ENCODE results near the gene KLF13. TPM values are rescaled to one million over a fixed set of nuclear protein-coding genes. Genes with fewer than 3 reads are reported as not detected.

Gene KLF13
- total RNA-seq, 1 donor from 2014 or later, result 141 TPM

DNA sequence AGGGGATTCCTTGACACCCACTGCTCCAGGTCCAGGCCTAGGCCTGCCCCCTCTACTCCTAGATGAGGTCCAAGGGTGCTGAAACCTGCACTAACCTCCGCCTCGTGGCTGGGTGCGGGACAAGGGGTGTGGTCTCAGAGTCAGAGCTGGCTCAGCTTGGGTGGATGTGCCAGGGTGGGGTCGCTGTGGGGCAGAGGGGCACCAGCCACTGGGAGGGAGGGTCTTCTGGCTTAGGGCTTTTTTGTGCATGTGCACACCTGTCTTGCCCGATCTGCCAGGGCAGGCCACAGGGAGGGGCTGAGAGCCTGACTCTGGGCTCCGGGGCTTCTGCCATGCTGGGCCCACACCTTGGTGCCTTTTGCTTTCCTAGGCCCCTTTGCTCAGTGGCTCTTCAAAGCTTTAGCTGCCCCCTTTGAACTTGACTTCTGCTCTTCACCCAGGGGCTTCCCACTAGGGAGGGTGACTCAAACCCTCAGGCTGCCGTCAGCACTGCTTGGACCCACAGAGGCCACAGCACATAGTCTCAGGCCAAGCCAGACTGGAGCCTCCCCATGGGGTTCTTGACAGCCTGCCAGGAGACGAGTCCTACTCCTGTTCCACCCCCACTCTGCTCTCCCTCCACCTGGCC, 73.0 kb downstream of the KLF13 start:
- no peak overlapping the region for H3K4me3 Mint-ChIP-seq (ENCODE audit: unreplicated experiment)
- H3K9me3 Mint-ChIP-seq (ENCODE audit: unreplicated experiment), result peaks cover 18% of the 10 kb centered on the region
- H3K27ac Mint-ChIP-seq (ENCODE audit: unreplicated experiment), result no peak overlapping the region
- H3K4me1 Mint-ChIP-seq (ENCODE audit: low read depth, unreplicated experiment), result peaks cover 36% of the 10 kb centered on the region
- H3K36me3 Mint-ChIP-seq (ENCODE audit: unreplicated experiment), result peaks cover 4% of the 10 kb centered on the region
- TF ChIP-seq, protein P1, sequence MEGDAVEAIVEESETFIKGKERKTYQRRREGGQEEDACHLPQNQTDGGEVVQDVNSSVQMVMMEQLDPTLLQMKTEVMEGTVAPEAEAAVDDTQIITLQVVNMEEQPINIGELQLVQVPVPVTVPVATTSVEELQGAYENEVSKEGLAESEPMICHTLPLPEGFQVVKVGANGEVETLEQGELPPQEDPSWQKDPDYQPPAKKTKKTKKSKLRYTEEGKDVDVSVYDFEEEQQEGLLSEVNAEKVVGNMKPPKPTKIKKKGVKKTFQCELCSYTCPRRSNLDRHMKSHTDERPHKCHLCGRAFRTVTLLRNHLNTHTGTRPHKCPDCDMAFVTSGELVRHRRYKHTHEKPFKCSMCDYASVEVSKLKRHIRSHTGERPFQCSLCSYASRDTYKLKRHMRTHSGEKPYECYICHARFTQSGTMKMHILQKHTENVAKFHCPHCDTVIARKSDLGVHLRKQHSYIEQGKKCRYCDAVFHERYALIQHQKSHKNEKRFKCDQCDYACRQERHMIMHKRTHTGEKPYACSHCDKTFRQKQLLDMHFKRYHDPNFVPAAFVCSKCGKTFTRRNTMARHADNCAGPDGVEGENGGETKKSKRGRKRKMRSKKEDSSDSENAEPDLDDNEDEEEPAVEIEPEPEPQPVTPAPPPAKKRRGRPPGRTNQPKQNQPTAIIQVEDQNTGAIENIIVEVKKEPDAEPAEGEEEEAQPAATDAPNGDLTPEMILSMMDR (IDR thresholded peaks at IDR 0.05; ENCODE audit: partially characterized antibody, unreplicated experiment), result no peak
- DNase-seq, result no peak
- peaks cover 4% of the 10 kb centered on the region for H3K27me3 Mint-ChIP-seq (ENCODE audit: unreplicated experiment)

DNA sequence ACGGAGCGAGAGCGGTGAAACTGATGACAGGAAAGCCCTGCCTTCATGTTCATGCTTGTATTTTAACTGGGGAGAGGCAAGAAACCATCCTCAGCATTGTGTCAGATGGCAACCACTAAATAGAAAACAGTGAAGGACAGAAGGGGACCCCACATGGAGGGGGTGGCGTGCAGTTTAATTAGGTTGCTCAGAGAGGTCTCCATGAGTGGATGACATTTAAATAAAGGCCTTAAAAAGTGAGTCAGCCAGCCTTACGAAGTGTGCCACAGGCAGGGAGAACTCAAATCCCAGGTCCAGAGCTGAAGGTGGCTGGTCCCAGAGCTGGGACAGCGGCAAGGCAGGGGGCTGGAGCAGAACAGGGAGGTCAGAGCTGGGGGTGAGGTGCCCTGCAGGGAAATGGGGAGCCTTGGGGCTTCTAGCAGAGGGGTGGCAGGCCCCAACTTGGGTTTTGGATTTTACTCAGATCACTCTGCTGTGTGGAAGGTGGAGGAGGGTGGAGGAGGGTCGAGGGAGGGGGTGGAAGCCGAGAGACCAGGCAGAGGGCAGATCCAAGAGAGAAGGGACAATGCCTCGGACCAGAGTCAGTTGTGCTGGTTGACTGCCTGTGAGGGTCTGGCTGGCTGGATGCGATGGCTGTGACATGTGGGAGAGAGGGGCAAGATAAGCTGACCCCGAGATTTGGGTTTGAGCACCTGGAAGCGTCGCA, 73.7 kb downstream of the KLF13 start:
- Mint-ChIP-seq H3K4me3 (ENCODE audit: unreplicated experiment) (peak overlapping the region; percentile 39), H3K27ac (ENCODE audit: unreplicated experiment) (peak overlapping the region; percentile 1), H3K9me3 (ENCODE audit: unreplicated experiment) (peaks cover 17% of the 10 kb centered on the region), H3K27me3 (ENCODE audit: unreplicated experiment) (peaks cover 8% of the 10 kb centered on the region), H3K36me3 (ENCODE audit: unreplicated experiment) (peaks cover 5% of the 10 kb centered on the region), H3K4me1 (ENCODE audit: low read depth, unreplicated experiment) (peaks cover 36% of the 10 kb centered on the region)
- TF ChIP-seq, protein P1 (IDR thresholded peaks at IDR 0.05; ENCODE audit: partially characterized antibody, unreplicated experiment), result no peak
- no peak for DNase-seq

DNA sequence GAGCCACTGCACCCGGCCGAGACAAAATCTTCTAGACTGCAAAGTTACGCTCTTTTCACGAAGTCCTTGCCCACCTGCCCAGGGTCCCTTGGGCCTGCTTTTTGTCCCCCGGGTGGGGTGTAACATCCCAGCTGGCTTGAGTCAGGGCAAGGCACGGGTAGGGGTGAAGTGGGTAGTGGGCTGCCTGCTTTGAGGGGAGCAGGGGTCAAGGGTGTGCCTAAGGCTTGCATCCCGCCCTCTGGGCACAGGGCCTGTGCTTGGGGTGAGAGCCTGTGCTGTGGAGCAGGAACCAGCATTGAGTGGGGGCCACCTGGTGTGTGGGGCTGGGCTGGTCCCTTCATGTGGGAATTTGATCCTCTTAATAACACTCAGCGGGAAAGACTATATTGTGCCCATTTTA, 74.6 kb downstream of the KLF13 start:
- Mint-ChIP-seq H3K27me3 (ENCODE audit: unreplicated experiment) (peaks cover 7% of the 10 kb centered on the region), H3K27ac (ENCODE audit: unreplicated experiment) (no peak overlapping the region), H3K36me3 (ENCODE audit: unreplicated experiment) (peaks cover 13% of the 10 kb centered on the region), H3K4me3 (ENCODE audit: unreplicated experiment) (no peak overlapping the region), H3K9me3 (ENCODE audit: unreplicated experiment) (peaks cover 15% of the 10 kb centered on the region), H3K4me1 (ENCODE audit: low read depth, unreplicated experiment) (peaks cover 36% of the 10 kb centered on the region)
- DNase-seq, result no peak
- TF ChIP-seq, protein P1 (IDR thresholded peaks at IDR 0.05; ENCODE audit: partially characterized antibody, unreplicated experiment), result no peak

GRCh38 chr15:31402003-31402402, 75.4 kb downstream of the KLF13 start:
- Mint-ChIP-seq H3K9me3 (ENCODE audit: unreplicated experiment) (peaks cover 10% of the 10 kb centered on the region), H3K27me3 (ENCODE audit: unreplicated experiment) (peaks cover 7% of the 10 kb centered on the region), H3K4me1 (ENCODE audit: low read depth, unreplicated experiment) (peaks cover 36% of the 10 kb centered on the region), H3K36me3 (ENCODE audit: unreplicated experiment) (peaks cover 18% of the 10 kb centered on the region), H3K4me3 (ENCODE audit: unreplicated experiment) (peak overlapping the region; percentile 45), H3K27ac (ENCODE audit: unreplicated experiment) (peak overlapping the region; percentile 60)
- no peak for DNase-seq
- TF ChIP-seq, protein P1 (IDR thresholded peaks at IDR 0.05; ENCODE audit: partially characterized antibody, unreplicated experiment), result no peak

DNA sequence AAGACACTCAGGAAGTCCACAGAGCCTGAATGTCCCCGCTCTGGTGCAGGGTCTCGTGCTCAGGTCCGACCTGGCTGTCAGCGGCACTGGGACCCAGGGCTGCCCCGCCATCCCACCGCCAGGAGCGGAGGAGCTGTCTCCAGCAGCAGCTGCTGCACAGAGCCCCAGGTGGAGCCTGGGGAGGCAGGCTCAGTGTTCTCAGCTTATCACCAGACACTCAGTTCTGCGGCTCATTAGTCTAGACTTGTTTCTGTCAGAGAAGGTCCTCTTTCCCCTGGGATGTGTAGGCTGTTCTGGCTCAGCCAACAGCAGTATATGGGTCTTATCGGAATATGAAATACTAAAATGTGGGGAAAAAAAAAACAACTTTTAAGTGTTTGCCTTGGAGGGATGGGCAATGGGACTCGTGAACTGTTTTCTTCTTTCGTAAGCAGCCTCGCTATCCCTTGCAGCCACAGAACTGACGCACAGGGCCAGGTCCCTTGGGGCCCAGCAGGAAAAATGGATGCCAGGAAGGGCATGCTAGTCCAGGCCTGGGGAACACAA, 75.9 kb downstream of the KLF13 start:
- Mint-ChIP-seq H3K4me1 (ENCODE audit: low read depth, unreplicated experiment) (peaks cover 33% of the 10 kb centered on the region), H3K36me3 (ENCODE audit: unreplicated experiment) (peaks cover 22% of the 10 kb centered on the region), H3K9me3 (ENCODE audit: unreplicated experiment) (peaks cover 10% of the 10 kb centered on the region), H3K27me3 (ENCODE audit: unreplicated experiment) (peaks cover 7% of the 10 kb centered on the region), H3K4me3 (ENCODE audit: unreplicated experiment) (peak overlapping the region; percentile 60), H3K27ac (ENCODE audit: unreplicated experiment) (peak overlapping the region; percentile 60)
- TF ChIP-seq, protein P1 (IDR thresholded peaks at IDR 0.05; ENCODE audit: partially characterized antibody, unreplicated experiment), result no peak
- peak; percentile 69 for DNase-seq
